DOHH2 (cell line): Measurements from ENCODE around the gene KAZALD1.
A peak's percentile ranks its signal among the peaks of the same experiment; 100 is the strongest.

Experiments used
- EZH2phosphoT487 ChIP-seq: fragments of 200-600 bp; sonication (generic); IDR thresholded peaks from 2 replicates; pipeline ENCODE4 v1.6.1; 2017; ENCODE audit warnings: borderline replicate concordance, mild to moderate bottlenecking, antibody characterized with exemption, low read length, moderate library complexity, mixed read lengths
- TF ChIP-seq, protein P1 (sequence below): fragments of 200-600 bp; sonication (generic); IDR thresholded peaks from one replicate; pipeline ENCODE4 v1.5.1; 2014; ENCODE audit warnings: antibody characterized with exemption, mild to moderate bottlenecking, low read depth, low read length; ENCODE audit not compliant: poor library complexity, severe bottlenecking

- TF ChIP-seq, protein P1, sequence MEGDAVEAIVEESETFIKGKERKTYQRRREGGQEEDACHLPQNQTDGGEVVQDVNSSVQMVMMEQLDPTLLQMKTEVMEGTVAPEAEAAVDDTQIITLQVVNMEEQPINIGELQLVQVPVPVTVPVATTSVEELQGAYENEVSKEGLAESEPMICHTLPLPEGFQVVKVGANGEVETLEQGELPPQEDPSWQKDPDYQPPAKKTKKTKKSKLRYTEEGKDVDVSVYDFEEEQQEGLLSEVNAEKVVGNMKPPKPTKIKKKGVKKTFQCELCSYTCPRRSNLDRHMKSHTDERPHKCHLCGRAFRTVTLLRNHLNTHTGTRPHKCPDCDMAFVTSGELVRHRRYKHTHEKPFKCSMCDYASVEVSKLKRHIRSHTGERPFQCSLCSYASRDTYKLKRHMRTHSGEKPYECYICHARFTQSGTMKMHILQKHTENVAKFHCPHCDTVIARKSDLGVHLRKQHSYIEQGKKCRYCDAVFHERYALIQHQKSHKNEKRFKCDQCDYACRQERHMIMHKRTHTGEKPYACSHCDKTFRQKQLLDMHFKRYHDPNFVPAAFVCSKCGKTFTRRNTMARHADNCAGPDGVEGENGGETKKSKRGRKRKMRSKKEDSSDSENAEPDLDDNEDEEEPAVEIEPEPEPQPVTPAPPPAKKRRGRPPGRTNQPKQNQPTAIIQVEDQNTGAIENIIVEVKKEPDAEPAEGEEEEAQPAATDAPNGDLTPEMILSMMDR, result peak; percentile 79
- TF ChIP-seq EZH2phosphoT487, result no peak; the same call in 1 of the 2 replicates
Measured at GRCh38 chr10:101062232-101063049, 652 bp downstream of the KAZALD1 start.
